Neural cell (in vitro differentiated cells): ENCODE results near the gene KIF13A. TPM values are rescaled to one million over a fixed set of nuclear protein-coding genes. Genes with fewer than 3 reads are reported as not detected.

ENCODE experiments used
- H2AFZ ChIP-seq: fragments of 200-600, 300-800 bp; sonication (generic), shearing (Covaris generic); 2 replicates; pipeline ENCODE4 v1.6.0; 2014; ENCODE audit warnings: low read depth, mild to moderate bottlenecking, antibody characterized with exemption, low read length, moderate library complexity
- H3F3A ChIP-seq: fragments of 200-600 bp; shearing (Covaris generic); 2 replicates; pipeline ENCODE4 v1.6.1; 2016; ENCODE audit warnings: mild to moderate bottlenecking, moderate library complexity, mixed read lengths, antibody characterized with exemption, low read length; ENCODE audit not compliant: insufficient read depth, poor library complexity, severe bottlenecking
- H3K27ac ChIP-seq: fragments of 200-600, 300-800 bp; sonication (generic), shearing (Covaris generic); 2 replicates; pipeline ENCODE4 v1.5.1; 2014; ENCODE audit warnings: mild to moderate bottlenecking, low read length, moderate library complexity
- H3K27me3 ChIP-seq: fragments of 300-800, 200-600 bp; sonication (generic), shearing (Covaris generic); 2 replicates; pipeline ENCODE4 v1.6.0; 2014; ENCODE audit warnings: mild to moderate bottlenecking, low read depth, low read length, moderate library complexity; ENCODE audit not compliant: insufficient read depth
- H3K36me3 ChIP-seq: fragments of 300-800, 200-600 bp; sonication (generic), shearing (Covaris generic); 2 replicates; pipeline ENCODE4 v1.5.1; 2014; ENCODE audit warnings: mild to moderate bottlenecking, antibody characterized with exemption, low read length, moderate library complexity; ENCODE audit not compliant: insufficient read depth
- H3K4me2 ChIP-seq: fragments of 300-800, 200-600 bp; sonication (generic), shearing (Covaris generic); 2 replicates; pipeline ENCODE4 v1.6.0; 2014; ENCODE audit warnings: mild to moderate bottlenecking, low read length
- H3K4me3 ChIP-seq: fragments of 300-800, 200-600 bp; sonication (generic), shearing (Covaris generic); 2 replicates; pipeline ENCODE4 v1.5.1; 2014; ENCODE audit warnings: mild to moderate bottlenecking, low read length, moderate library complexity
- H3K79me2 ChIP-seq: fragments of 200-600 bp; shearing (Covaris generic); replicated peaks from 2 replicates; pipeline ENCODE4 v1.6.0; 2014; ENCODE audit warnings: mild to moderate bottlenecking, low read length, moderate library complexity; ENCODE audit not compliant: insufficient read depth
- H3K9ac ChIP-seq: fragments of 300-800, 200-600 bp; sonication (generic), shearing (Covaris generic); 2 replicates; pipeline ENCODE4 v1.6.1; 2016; ENCODE audit warnings: mild to moderate bottlenecking, low read length, mixed read lengths
- H3K9me2 ChIP-seq: fragments of 200-600 bp; shearing (Covaris generic); 2 replicates; pipeline ENCODE4 v1.6.1; 2016; ENCODE audit warnings: mild to moderate bottlenecking, low read length, mixed read lengths; ENCODE audit not compliant: insufficient read depth
- H3K9me3 ChIP-seq: fragments of 200-600, 300-800 bp; sonication (generic), shearing (Covaris generic); 2 replicates; pipeline ENCODE4 v1.6.1; 2016; ENCODE audit warnings: mild to moderate bottlenecking, mixed run types, low read length, moderate library complexity, mixed read lengths
- H4K20me1 ChIP-seq: fragments of 200-600 bp; shearing (Covaris generic); 2 replicates; pipeline ENCODE4 v1.6.1; 2016; ENCODE audit warnings: mild to moderate bottlenecking, mixed run types; ENCODE audit not compliant: insufficient read depth
- EP300 ChIP-seq: fragments of 450-650 bp; conservative IDR thresholded peaks from 2 replicates; pipeline ENCODE4 v1.6.1; 2014; ENCODE audit warnings: antibody characterized with exemption, mild to moderate bottlenecking, moderate library complexity; ENCODE audit not compliant: poor library complexity, severe bottlenecking
- EZH2 ChIP-seq: fragments of 200-600, 300-800 bp; shearing (Covaris generic), sonication (generic); IDR thresholded peaks from 2 replicates; pipeline ENCODE4 v1.6.1; 2014; ENCODE audit warnings: antibody characterized with exemption, low read length, borderline replicate concordance, mild to moderate bottlenecking; ENCODE audit not compliant: insufficient read depth, poor library complexity, severe bottlenecking
- MXI1 ChIP-seq: fragments of 450-650 bp; conservative IDR thresholded peaks from 2 replicates; pipeline ENCODE4 v1.6.1; 2014; ENCODE audit warnings: antibody characterized with exemption, mild to moderate bottlenecking; ENCODE audit not compliant: poor library complexity, severe bottlenecking
- POLR2AphosphoS5 ChIP-seq: IDR thresholded peaks from 2 replicates; pipeline ENCODE4 v1.6.1; 2012
- RAD21 ChIP-seq: fragments of 450-650 bp; conservative IDR thresholded peaks from 2 replicates; pipeline ENCODE4 v1.6.1; 2014; ENCODE audit warnings: antibody characterized with exemption, mild to moderate bottlenecking, moderate library complexity
- REST ChIP-seq: IDR thresholded peaks from 2 replicates; pipeline ENCODE4 v1.6.1; 2012; ENCODE audit warnings: borderline replicate concordance
- SMC3 ChIP-seq: fragments of 450-650 bp; conservative IDR thresholded peaks from 2 replicates; pipeline ENCODE4 v1.6.1; 2014; ENCODE audit warnings: antibody characterized with exemption, mild to moderate bottlenecking, moderate library complexity; ENCODE audit not compliant: poor library complexity
- TAF1 ChIP-seq: IDR thresholded peaks from 2 replicates; pipeline ENCODE4 v1.6.1; 2012; ENCODE audit warnings: low read depth
- polyA plus RNA-seq: library from polyadenylated mRNA; depleted of rRNA; stranded (reverse); fragments of >200 nt; gene quantifications from 2 replicates; pipeline ENCODE4 v1.2.3, GENCODE V29; 2014
- TF ChIP-seq, protein P1 (sequence below): fragments of 450-650 bp; IDR thresholded peaks from 2 replicates; pipeline ENCODE4 v1.5.1; 2014; ENCODE audit warnings: antibody characterized with exemption, mild to moderate bottlenecking, moderate library complexity; ENCODE audit not compliant: poor library complexity, severe bottlenecking

Gene KIF13A
- polyA plus RNA-seq, 1 donor from 2014 or later = 9.4 TPM

GRCh38 chr6:17865798-17866725, 121.4 kb downstream of the KIF13A start:
- no peak overlapping the region for H3K9ac ChIP-seq
- no peak overlapping the region for H3K27ac ChIP-seq

DNA sequence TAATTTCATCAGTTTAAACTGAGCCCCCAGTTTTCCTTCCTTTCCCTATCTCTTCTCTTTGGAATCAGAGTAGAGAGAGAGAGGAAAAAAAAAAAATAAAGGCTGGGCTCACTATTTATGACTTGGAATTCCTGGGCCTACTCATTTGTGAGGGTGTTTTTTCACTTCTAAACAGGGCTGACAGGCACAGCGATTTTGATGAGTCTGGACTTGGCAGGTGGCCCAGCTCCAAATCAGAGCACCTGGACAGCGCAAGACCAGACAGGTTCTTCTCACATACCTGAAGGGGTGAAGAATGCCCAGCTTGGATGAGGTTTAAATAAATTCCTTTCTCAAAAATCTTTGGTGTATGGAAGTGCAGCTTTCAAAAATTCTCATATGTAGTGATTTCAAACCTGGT, 122.2 kb downstream of the KIF13A start:
- Histone ChIP-seq H3K9me3 (no peaks in the 10 kb centered on the region), H3K4me2 (no peak overlapping the region), H3K27me3 (no peaks in the 10 kb centered on the region), H2AFZ (no peak overlapping the region), H3K79me2 (no peaks in the 10 kb centered on the region), H3K9me2 (no peaks in the 10 kb centered on the region), H3K27ac (no peak overlapping the region), H3K9ac (no peak overlapping the region), H3K4me3 (no peak overlapping the region), H4K20me1 (no peaks in the 10 kb centered on the region), H3K36me3 (no peaks in the 10 kb centered on the region), H3F3A (no peaks in the 10 kb centered on the region)
- TF ChIP-seq, protein P1, sequence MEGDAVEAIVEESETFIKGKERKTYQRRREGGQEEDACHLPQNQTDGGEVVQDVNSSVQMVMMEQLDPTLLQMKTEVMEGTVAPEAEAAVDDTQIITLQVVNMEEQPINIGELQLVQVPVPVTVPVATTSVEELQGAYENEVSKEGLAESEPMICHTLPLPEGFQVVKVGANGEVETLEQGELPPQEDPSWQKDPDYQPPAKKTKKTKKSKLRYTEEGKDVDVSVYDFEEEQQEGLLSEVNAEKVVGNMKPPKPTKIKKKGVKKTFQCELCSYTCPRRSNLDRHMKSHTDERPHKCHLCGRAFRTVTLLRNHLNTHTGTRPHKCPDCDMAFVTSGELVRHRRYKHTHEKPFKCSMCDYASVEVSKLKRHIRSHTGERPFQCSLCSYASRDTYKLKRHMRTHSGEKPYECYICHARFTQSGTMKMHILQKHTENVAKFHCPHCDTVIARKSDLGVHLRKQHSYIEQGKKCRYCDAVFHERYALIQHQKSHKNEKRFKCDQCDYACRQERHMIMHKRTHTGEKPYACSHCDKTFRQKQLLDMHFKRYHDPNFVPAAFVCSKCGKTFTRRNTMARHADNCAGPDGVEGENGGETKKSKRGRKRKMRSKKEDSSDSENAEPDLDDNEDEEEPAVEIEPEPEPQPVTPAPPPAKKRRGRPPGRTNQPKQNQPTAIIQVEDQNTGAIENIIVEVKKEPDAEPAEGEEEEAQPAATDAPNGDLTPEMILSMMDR = no peak
- no peak for TF ChIP-seq MXI1
- TF ChIP-seq RAD21 = no peak
- TF ChIP-seq EZH2 = no peak
- TF ChIP-seq SMC3 = no peak
- no peak for TF ChIP-seq REST
- no peak for TF ChIP-seq POLR2AphosphoS5
- no peak for TF ChIP-seq TAF1
- TF ChIP-seq EP300 = no peak

More at GRCh38 chr6:17865798-17866725, 121.4 kb downstream of the KIF13A start:
- no peaks in the 10 kb centered on the region for H3F3A ChIP-seq
- no peaks in the 10 kb centered on the region for H3K27me3 ChIP-seq
- H3K9me3 ChIP-seq = no peaks in the 10 kb centered on the region
- no peak overlapping the region for H3K4me3 ChIP-seq
- H4K20me1 ChIP-seq = no peaks in the 10 kb centered on the region
- H3K79me2 ChIP-seq = no peaks in the 10 kb centered on the region
- H3K4me2 ChIP-seq = no peak overlapping the region
- no peaks in the 10 kb centered on the region for H3K9me2 ChIP-seq
- H3K36me3 ChIP-seq = no peaks in the 10 kb centered on the region
- TF ChIP-seq MXI1 (no peak), TAF1 (no peak), REST (no peak), SMC3 (no peak), EP300 (no peak), EZH2 (no peak)
- no peak overlapping the region for H2AFZ ChIP-seq
